ENCODE measurements around the gene ARNT2.
"Not testable (repeated sequence)": the region's sequence is repeated elsewhere in the genome, so short reads cannot be mapped to it uniquely, and the experiment has no call there.

Gene ARNT2

GRCh38 chr15:80507638-80508316 is 103.6 kb downstream of the ARNT2 start:
- DNase-seq (ENCODE audit: low read depth), result peak; percentile 100
- H3K4me3 ChIP-seq (ENCODE audit: low read length), result no peak overlapping the region
- peak; percentile 25 for TF ChIP-seq CTCF (conservative IDR thresholded peaks at IDR 0.05; ENCODE audit: low read length)

DNA sequence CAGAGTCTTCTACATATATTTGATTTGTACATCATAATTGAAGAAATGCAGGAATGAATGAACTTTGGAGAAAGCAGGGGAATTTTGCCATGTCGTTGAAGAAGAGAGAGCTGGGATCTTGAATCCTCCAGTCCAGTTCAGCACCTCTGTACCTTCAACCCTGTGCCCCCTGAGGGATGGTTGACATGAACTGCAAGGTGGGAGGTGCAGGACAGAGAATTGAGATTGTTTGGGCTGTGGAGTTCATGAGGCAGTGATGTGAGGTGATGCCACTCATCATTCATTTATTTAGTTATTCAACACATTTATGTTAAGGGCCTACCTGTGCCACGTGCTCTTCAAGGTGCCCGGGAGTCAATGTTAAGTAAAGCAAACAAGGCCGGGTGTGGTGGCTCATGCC is 104.6 kb downstream of the ARNT2 start:
- H3K4me3 ChIP-seq (ENCODE audit: low read length), result no peak overlapping the region
- TF ChIP-seq CTCF (conservative IDR thresholded peaks at IDR 0.05; ENCODE audit: low read length), result no peak
- no peak for DNase-seq (ENCODE audit: low read depth)

DNA sequence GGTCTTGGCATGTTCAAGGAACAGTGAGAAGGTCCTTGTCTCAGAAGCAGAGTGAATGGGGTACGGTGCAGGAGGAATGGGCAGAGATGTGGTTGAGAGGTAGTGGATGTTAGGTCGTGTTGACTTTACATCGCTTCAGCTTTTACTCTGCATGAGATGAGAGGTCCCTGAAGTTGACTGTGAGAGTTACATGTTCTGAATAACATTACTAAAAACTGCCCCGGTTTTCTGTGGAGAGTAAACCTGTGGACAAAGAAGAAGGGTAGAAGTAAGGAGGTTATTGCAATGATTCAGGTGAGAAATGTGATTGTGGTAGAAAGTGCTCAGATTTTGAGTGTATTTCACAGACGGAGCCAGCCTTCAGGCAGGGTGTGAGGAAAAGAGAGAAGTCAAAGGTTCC is 105.6 kb downstream of the ARNT2 start:
- TF ChIP-seq CTCF (conservative IDR thresholded peaks at IDR 0.05; ENCODE audit: low read length), result no peak
- no peak for DNase-seq (ENCODE audit: low read depth)
- no peak overlapping the region for H3K4me3 ChIP-seq (ENCODE audit: low read length)

- H3K4me3 ChIP-seq (ENCODE audit: low read length); DNase-seq (ENCODE audit: low read depth): not testable (repeated sequence)
Measured at GRCh38 chr15:80510985-80511384, 106.8 kb downstream of the ARNT2 start.

DNA sequence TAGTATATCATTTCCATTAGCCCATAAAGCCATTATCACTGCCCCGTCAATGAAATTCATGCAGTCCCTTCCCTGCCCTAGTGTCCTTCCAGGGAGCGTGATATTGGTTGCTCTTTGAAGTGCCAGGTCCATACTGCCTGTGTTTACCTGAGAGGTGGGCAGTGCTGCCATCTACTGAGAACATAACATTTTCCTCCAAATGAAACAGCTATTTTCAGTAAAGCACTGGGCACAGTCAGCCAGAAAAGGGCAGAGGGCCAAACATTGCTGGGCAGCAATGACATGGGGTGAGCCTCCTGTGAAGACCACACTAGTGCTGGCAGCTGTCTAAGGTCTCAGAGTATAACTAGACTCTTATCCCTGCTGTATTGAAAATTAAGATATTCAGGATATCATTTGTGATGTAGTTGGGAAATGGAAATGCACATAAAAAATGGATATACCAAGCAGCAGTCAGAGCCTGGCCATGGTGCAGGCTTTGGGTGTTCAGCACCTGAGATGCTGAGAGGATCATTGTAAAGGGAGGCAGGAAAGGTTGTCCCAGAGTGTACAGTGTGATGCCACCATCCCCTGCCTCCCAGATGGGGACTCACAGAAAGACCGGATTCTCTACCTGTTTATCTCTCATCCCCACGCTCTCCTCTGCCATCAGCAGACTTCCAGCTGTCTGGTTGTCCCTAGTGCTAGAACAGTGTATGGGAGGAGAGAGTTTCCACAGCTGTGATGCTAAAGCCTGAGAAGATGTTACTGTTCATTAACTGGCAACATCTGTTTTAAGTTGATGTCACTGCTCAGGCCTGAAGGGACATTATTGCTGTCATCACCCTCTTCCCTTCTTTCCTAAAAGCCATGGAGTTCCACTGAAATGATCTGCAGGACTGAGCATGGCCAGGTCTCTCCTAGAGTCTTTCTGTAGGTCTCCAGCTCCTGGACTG is 108.8 kb downstream of the ARNT2 start:
- no peak for TF ChIP-seq CTCF (conservative IDR thresholded peaks at IDR 0.05; ENCODE audit: low read length)
- no peak overlapping the region for H3K4me3 ChIP-seq (ENCODE audit: low read length)
- peak; percentile 73 for DNase-seq (ENCODE audit: low read depth)

DNA sequence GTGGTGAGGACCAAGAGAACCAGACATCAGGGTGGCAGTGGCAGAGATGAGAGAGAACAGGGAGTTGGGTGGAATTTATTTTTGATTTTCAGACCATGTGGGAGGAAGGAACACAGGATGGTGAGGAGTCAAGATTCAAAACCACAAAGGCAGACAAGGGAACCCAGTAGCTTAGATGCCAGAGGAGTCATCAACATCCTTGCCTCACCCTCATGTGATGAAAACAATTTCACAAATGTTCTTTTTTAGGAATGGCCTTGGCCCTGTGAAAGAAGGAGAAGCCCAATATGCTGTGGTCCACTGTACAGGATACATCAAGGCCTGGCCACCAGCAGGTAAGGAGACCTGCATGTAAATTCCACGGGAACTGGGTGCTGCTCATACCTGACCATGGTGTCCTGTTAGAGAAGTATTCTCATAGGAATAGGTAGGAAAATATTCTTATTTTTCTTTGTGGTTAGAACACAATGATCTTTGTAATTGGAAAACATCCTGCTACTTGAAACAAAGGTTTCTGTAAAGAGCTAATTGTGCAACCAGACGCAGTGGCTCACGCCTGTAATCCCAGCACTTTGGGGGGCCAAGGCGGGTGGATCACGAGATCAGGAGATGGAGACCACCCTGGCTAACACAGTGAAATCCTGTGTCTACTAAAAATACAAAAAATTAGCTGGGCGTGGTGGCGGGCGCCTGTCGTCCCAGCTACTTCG is 110.0 kb downstream of the ARNT2 start:
- TF ChIP-seq CTCF (conservative IDR thresholded peaks at IDR 0.05; ENCODE audit: low read length), result no peak
- no peak overlapping the region for H3K4me3 ChIP-seq (ENCODE audit: low read length)
- DNase-seq (ENCODE audit: low read depth), result peak; percentile 92

- TF ChIP-seq CTCF (conservative IDR thresholded peaks at IDR 0.05; ENCODE audit: low read length), result no peak
- H3K4me3 ChIP-seq (ENCODE audit: low read length), result no peak overlapping the region
- no peak for DNase-seq (ENCODE audit: low read depth)
Measured at GRCh38 chr15:80517290-80517689, 113.1 kb downstream of the ARNT2 start.
